ENCODE measurements around the gene HOXA5.

The HOXA5 gene

GRCh38 chr7:27182861-27183681, 39.6 kb upstream of the HOXA5 start:
- intact Hi-C loops (cut with DNase I), result no loop called here
- DNase-seq, result peak in 4 of 10 donors; percentile 1 to 75 (median 8)

GRCh38 chr7:27182285-27182841, 38.9 kb upstream of the HOXA5 start:
- peak in 2 of 10 donors; percentile 3 to 31 for DNase-seq
- intact Hi-C loops (cut with DNase I), result no loop called here

- DNase-seq, result peak in 3 of 10 donors; percentile 7 to 46 (median 35)
- intact Hi-C loops (cut with DNase I), result no loop called here
Measured at GRCh38 chr7:27181795-27182275, 38.4 kb upstream of the HOXA5 start.

- DNase-seq, result peak in 3 of 10 donors; percentile 2 to 62 (median 61)
Measured at GRCh38 chr7:27180431-27181420, 37.2 kb upstream of the HOXA5 start.

GRCh38 chr7:27179503-27180430, 36.3 kb upstream of the HOXA5 start:
- peak in 5 of 10 donors; percentile 6 to 85 (median 52) for DNase-seq
- intact Hi-C loops (cut with DNase I), result no loop called here

More at GRCh38 chr7:27180431-27181420, 37.2 kb upstream of the HOXA5 start:
- intact Hi-C loops (cut with DNase I), result no loop called here

- peak in 1 of 10 donors; percentile 46 for DNase-seq
- intact Hi-C loops (cut with DNase I), result no loop called here
Measured at GRCh38 chr7:27179030-27179429, 35.5 kb upstream of the HOXA5 start.

GRCh38 chr7:27178366-27178765, 34.9 kb upstream of the HOXA5 start:
- peak in 1 of 10 donors; percentile 9 for DNase-seq
- intact Hi-C loops (cut with DNase I), result no loop called here

- peak in 1 of 10 donors; percentile 3 for DNase-seq
- intact Hi-C loops (cut with DNase I), result no loop called here
Measured at GRCh38 chr7:27177795-27178320, 34.4 kb upstream of the HOXA5 start.

- DNase-seq, result peak in 2 of 10 donors; percentile 40 to 49
- intact Hi-C loops (cut with DNase I), result no loop called here
Measured at GRCh38 chr7:27176962-27177794, 33.7 kb upstream of the HOXA5 start.

- intact Hi-C loops (cut with DNase I), result no loop called here
- peak in 2 of 10 donors; percentile 24 to 27 for DNase-seq
Measured at GRCh38 chr7:27176524-27176845, 33.0 kb upstream of the HOXA5 start.

GRCh38 chr7:27175626-27176523, 32.4 kb upstream of the HOXA5 start:
- DNase-seq, result peak in 3 of 10 donors; percentile 3 to 73 (median 56)
- intact Hi-C loops (cut with DNase I), result no loop called here

- intact Hi-C loops (cut with DNase I), result no loop called here
- DNase-seq, result peak in 3 of 10 donors; percentile 5 to 43 (median 26)
Measured at GRCh38 chr7:27174874-27175625, 31.6 kb upstream of the HOXA5 start.

- DNase-seq, result peak in 4 of 10 donors; percentile 2 to 80 (median 64)
- intact Hi-C loops (cut with DNase I), result no loop called here
Measured at GRCh38 chr7:27173956-27174873, 30.7 kb upstream of the HOXA5 start, which contains the start of gene HOXA10. Gene HOXA10, minus strand, starts transcription at chr7:27174320. Its CDS starts 14 bp downstream, at chr7:27174306.

GRCh38 chr7:27173511-27173955, 30.1 kb upstream of the HOXA5 start:
- intact Hi-C loops (cut with DNase I), result no loop called here
- DNase-seq, result peak in 3 of 10 donors; percentile 41 to 78 (median 70)

GRCh38 chr7:27172823-27173510, 29.5 kb upstream of the HOXA5 start:
- peak in 4 of 10 donors; percentile 4 to 75 (median 57) for DNase-seq
- intact Hi-C loops (cut with DNase I), result no loop called here
